Measurements from ENCODE around the gene TNFAIP8L1.
A peak's percentile ranks its signal among the peaks of the same experiment; 100 is the strongest.

TNFAIP8L1 gene

GRCh38 chr19:4624301-4624700 is 15.0 kb upstream of the TNFAIP8L1 start:
- no peak for DNase-seq (ENCODE audit: low read depth)
- H3K4me3 ChIP-seq (replicated peaks; ENCODE audit: low read depth, low read length), result no peak overlapping the region
- TF ChIP-seq, protein P1, sequence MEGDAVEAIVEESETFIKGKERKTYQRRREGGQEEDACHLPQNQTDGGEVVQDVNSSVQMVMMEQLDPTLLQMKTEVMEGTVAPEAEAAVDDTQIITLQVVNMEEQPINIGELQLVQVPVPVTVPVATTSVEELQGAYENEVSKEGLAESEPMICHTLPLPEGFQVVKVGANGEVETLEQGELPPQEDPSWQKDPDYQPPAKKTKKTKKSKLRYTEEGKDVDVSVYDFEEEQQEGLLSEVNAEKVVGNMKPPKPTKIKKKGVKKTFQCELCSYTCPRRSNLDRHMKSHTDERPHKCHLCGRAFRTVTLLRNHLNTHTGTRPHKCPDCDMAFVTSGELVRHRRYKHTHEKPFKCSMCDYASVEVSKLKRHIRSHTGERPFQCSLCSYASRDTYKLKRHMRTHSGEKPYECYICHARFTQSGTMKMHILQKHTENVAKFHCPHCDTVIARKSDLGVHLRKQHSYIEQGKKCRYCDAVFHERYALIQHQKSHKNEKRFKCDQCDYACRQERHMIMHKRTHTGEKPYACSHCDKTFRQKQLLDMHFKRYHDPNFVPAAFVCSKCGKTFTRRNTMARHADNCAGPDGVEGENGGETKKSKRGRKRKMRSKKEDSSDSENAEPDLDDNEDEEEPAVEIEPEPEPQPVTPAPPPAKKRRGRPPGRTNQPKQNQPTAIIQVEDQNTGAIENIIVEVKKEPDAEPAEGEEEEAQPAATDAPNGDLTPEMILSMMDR (IDR thresholded peaks at IDR 0.05; ENCODE audit: low read length, missing control alignments), result no peak

GRCh38 chr19:4624733-4625362 is 14.5 kb upstream of the TNFAIP8L1 start:
- TF ChIP-seq, protein P1 (IDR thresholded peaks at IDR 0.05; ENCODE audit: low read length, missing control alignments), result peak; percentile 42
- no peak overlapping the region for H3K4me3 ChIP-seq (replicated peaks; ENCODE audit: low read depth, low read length)
- peak; percentile 39 for DNase-seq (ENCODE audit: low read depth)

DNA sequence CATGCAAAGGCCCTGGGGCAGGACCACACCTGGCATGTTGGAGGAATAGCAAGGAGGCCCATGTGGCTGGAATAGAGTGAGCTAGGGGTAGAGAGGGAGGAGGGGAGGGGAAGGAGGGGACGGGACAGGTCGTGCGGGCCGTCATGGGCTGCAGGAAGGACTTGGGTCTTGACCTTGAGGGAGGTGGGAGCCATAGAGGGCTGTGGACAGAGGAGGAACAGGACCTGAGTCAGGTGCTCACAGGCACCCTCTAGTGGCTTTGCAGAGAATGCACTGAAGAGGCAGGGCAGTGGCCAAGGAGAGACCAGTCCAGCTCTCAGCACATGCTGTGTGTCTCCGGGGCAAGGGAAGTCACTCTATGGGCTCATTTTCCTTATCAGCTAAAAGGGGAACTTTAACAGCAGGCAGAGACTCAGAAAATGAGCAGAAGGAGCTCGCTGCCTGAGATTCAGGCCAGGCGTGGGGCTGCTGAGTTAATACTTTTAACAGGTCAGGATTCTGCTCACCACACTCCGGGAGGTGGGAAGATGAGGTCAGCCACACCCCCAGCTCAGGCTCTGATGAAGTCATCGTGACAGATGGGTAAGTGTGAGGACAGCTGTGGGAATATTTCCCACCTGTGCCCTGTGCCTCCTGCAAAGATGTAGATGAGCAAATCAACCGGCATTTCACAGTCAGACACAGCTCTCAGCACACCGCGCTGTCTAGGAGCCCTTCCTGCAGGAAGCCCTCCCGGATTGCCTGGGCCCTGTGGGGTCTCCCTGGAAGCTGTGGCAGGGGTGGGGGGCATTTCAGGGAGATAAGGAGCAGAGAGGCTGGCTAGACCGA is 6.0 kb upstream of the TNFAIP8L1 start:
- no peak overlapping the region for H3K4me3 ChIP-seq (replicated peaks; ENCODE audit: low read depth, low read length)
- peak; percentile 84 for DNase-seq (ENCODE audit: low read depth)
- TF ChIP-seq, protein P1 (IDR thresholded peaks at IDR 0.05; ENCODE audit: low read length, missing control alignments), result peak; percentile 97

- no peak for DNase-seq (ENCODE audit: low read depth)
- peak overlapping the region; percentile 45 for H3K4me3 ChIP-seq (replicated peaks; ENCODE audit: low read depth, low read length)
- TF ChIP-seq, protein P1 (IDR thresholded peaks at IDR 0.05; ENCODE audit: low read length, missing control alignments), result no peak
These were observed 3.6 kb upstream of the TNFAIP8L1 start for GRCh38 chr19:4635754-4636116.

- peak; percentile 51 for DNase-seq (ENCODE audit: low read depth)
- peak overlapping the region; percentile 45 for H3K4me3 ChIP-seq (replicated peaks; ENCODE audit: low read depth, low read length)
- TF ChIP-seq, protein P1 (IDR thresholded peaks at IDR 0.05; ENCODE audit: low read length, missing control alignments), result peak; percentile 40
These were observed 3.1 kb upstream of the TNFAIP8L1 start for GRCh38 chr19:4636151-4636717.

DNA sequence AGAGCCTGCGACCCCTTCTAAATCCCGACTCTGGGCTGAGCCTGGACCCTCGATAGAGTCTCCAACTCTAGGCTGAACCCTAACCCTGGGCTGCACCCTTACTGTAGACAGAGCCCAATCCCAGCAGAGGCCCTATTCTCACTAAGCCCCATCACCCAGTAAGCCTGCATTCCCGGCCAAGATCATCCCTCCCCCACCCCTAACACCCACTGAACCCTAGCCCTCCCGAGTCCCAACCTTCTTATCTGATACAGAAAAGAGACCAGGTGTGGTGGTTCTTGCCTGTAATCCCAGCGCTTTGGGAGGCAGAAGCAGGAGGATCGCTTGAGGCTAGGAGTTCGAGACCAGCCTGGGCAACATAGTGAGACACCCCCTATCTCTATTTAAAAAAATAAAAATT is 2.6 kb upstream of the TNFAIP8L1 start:
- no peak for DNase-seq (ENCODE audit: low read depth)
- TF ChIP-seq, protein P1 (IDR thresholded peaks at IDR 0.05; ENCODE audit: low read length, missing control alignments), result no peak
- peak overlapping the region; percentile 44 for H3K4me3 ChIP-seq (replicated peaks; ENCODE audit: low read depth, low read length)

All from fibroblast of pulmonary artery (primary cell).